GM21723 (cell line): ENCODE measurements around the gene TMEM151B.
"Not testable (repeated sequence)": the region's sequence is repeated elsewhere in the genome, so short reads cannot be mapped to it uniquely, and the experiment has no call there.

Source experiments
- ATAC-seq: cut with Tn5 transposase; IDR thresholded peaks from one replicate; pipeline ENCODE4 v1.9.1; 2021; ENCODE audit warnings: mild to moderate bottlenecking, moderate library complexity; ENCODE audit not compliant: unreplicated experiment

Gene TMEM151B

DNA sequence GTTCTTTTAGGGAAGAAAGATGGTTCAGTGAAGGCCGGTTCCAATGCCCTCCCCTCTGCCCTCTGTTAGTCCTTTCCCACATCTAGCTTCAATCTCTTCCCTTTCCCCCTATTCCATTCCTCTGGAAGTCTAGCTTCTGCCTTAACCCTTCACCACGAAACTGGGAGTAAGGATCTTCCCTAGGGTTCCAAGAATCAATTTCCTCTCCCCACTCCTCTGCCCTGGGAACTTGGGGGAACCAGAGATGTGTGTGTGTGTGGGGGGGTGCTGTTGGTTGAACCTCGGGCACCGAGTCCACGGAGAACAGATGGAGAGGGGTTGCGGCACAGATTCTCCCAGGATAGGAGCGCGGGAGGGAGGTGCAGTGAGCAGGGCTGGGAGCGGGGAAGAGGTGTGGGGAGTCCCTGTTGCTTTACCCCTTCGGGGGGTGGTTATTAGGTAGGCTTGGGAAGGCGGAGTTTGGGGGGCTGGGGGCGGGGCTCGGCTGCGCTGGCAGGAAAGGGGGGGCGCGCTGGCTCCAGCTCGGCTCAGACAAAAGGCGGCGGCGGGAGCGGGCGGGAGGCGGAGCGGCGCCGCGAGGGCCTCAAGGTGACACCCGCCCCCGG lies at the start of gene TMEM151B:
TMEM151B (plus strand) TSS at position 530 of the 605 bp plus-strand sequence. CDS start 293 bp downstream, outside the sequence.
- no peak for ATAC-seq

- no peak for ATAC-seq
These were observed 49.3 kb upstream of the TMEM151B start for GRCh38 chr6:44220913-44221290.

- ATAC-seq: peak; percentile 42
These were observed 48.8 kb upstream of the TMEM151B start for GRCh38 chr6:44221291-44221960.

DNA sequence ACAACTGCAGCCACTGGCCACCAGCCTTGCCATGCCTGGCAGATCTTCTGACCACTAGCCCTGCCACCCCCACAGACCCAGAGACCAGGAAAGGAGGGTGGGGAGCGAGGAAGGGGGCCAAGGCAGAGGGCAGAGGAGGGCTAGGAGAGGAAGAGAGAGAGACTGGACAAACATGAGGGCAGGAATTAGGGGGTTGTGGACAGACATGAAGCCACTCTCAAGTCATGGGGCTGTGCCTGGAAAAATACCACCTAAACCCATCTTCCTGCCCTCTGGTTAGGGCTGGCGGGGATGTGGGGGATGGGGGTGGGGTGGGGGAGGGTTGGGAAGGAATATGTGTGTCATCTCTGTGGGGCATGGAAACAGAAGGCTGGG lies 48.3 kb upstream of the TMEM151B start:
- ATAC-seq: no peak

DNA sequence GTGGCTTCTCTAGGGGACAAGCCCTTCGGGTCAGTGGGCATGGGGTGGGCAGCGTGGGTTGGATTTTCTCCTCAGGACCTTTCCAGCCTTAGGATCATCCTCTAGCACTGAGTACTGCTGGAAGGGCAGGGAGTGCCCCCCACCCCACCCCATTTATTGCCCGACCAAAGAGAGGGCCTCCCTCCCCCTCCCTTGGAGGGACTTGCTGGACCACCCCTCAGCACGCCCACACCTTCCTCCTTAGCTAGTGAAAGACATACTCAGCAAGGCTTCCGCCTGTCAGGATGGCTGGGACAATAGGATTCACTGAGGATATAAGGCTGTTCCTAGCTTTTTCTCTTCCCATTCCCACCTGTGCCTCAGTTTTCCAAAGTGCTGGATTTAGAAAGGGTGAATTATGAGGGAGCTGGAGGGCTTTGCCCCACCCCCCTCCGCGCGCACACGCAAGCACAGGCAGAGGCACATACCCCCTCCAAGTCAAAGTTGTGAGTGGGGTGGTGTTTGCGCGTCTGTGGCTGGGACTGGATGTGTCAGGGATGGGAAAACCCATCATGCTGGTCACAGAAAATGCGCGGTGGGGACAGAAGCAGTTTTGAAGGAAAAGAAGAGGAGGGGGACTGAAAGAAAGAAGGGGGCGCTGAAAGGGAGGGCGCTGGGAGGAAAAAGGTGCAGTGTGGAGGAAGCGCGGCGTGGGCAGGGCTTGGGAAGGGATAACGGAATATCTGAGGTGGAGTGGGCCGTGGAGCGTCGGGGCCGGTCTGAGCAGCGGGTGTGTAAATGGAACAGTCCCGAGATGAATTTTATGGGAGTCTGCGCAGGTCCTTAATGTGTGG lies 47.5 kb upstream of the TMEM151B start:
- ATAC-seq: peak; percentile 2

DNA sequence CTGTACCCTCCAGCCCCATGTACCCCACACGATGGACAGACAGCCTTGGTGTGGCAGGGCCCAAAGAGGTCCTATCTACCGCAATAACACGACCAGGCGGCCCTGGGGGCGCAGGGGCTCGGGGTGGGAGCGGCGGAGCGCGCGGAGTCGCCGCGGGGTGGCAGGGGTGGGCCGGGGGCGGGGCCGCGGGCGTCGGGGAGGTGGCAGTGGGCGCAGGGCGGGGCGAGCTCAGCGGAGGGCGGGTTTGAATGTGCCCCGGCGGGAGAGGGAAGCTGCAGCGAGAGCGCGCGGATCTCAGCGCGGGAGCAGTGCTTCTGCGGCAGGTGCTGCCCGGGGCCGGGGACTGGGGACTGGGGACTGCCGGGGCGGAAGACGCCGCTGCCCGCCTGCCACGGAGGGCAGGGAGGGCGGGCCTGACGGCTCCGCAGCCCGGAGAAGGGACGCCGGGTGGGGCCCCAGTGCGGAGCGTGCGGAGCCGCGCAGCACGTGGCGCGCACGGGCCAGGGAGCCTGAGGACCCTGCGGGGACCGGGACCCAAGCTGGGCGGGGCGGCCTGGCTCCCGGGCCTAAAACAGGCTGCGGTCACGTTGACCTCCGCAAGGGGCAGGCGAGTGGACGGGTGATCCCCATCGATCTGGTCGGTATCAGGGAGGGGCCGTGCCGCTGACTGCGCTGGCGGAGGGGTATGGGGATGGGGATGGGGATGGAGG lies 46.8 kb upstream of the TMEM151B start, which contains the start of gene SLC29A1:
SLC29A1 (plus strand) TSS at position 277 of the 710 bp plus-strand sequence. CDS start 3,719 bp downstream, outside the sequence.
- ATAC-seq: peak; percentile 55

GRCh38 chr6:44224029-44224964 lies 46.0 kb upstream of the TMEM151B start:
- peak; percentile 9 for ATAC-seq

DNA sequence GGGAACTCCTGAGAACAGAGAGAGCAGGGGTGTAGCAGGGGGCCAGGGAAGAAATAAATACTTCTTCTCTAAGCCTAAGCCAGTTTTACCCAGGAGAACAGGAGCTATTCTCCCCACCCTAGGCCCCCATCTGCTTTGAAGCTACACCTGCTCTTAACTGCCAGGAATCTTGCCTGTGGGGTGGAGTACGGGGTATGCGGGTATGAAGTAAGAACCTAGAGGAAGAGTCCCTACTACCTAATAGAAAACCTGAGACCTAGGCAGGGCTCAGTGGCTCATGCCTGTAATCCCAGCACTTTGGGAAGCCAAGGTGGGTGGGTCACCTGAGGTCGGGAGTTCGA lies 45.3 kb upstream of the TMEM151B start:
- no peak for ATAC-seq

DNA sequence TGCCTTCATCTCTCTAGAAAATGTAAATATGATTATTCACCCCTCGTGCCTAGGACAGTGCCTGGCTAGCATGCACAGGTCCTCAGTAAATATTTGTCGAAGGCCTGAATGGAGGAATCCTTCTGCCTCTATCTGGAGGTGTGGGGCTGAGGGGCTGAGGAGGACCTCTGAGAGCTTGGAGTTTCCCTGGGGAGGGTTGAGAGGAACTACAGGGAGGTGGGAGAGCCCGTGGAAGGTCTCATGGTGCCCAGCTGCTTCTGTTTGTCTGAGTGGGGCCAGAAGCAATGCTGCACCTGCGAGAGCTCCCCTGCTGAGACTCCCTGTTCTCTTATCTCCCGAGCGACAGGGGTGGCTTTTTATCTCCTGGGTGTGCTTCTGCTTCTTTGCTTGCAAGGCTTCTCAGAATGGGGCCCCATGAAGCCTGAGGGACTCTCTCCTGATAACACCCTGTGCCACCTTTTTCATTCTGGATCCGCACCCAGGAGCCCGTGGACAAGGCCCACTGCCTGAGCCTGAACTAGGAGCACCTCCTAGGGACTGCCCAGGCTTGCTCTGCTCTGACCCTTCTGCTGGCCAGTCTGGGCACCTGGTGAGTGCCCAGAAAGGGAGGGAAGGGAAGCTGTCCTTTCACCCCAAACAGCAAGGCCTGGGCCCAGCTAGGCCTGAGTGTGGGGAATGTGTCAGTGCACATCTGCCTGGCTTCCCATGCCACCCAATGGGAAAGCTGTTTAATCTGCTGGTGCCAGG lies 44.5 kb upstream of the TMEM151B start:
- ATAC-seq: no peak

- ATAC-seq: no peak
These were observed 43.7 kb upstream of the TMEM151B start for GRCh38 chr6:44226368-44227147.

DNA sequence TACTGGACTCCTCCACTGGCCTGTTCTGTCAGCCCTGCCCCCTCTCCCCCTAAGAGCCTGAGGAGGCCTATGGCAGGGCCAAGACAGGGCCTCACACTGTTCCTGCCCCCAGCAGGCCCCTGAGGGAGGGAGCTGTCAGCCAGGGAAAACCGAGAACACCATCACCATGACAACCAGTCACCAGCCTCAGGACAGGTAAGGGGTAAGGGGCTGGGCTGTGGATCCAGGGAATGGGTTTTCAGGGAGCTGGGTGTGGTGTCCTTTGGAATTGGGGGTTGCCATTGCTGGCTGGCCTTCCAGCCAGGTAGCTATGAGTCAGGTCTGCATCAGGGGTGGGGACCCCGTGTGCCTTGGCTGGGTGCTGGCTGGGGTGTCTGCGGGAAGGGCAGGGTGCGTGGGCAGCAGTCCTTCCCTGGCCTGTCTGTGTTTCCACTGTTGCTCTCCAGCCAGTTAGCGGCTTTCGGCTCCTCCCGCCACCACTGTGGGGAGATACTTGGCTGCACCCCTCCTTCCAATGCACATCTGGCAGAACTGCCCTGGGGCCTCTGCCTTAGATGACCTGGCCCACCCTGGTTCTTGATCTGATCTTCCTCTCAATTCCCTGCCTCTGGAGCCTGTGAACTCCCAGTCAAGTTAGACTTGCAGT lies 43.0 kb upstream of the TMEM151B start:
- ATAC-seq: no peak

DNA sequence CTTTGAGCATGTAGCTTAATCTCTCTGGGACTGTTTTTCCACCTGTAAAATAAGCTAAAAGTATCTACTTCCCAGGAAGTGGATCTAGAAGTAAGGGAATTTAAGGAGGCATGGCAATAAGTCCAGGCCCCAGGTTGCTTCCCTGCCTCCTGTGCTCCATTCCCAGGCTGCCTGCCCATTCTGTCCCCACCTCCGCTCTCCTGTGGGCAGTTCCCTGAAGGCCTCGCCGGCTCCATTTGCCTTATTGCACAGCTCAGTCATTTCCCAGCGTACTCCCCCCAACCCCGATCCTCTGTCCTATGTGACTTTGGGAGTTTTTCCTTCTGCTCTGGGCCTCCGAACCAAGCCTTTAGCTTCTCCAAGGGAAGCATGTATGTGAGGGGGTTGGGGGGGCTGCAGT lies 42.2 kb upstream of the TMEM151B start:
- no peak for ATAC-seq

DNA sequence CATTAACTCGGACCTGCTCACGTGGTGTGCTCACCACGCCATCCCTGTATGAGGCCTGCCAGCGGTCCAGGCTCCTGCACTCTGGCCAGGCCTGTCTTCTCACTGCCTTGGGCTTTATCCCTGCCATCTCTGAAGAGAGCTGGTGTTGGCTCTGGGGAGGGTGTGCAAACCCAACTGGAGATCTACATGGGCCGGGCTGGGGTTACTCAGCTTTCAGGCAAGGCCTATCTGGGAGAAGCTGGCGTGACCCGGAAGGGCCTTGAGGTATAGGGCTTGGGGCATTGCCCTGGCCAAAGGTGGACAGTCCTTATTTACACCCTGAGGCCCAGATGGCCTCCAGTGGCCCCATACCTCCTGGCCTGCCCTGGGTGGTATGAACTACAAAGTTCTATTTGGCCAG lies 41.8 kb upstream of the TMEM151B start:
- no peak for ATAC-seq

- ATAC-seq: no peak
These were observed 41.4 kb upstream of the TMEM151B start for GRCh38 chr6:44228836-44229235.

- no peak for ATAC-seq
These were observed 40.7 kb upstream of the TMEM151B start for GRCh38 chr6:44229376-44230033.

DNA sequence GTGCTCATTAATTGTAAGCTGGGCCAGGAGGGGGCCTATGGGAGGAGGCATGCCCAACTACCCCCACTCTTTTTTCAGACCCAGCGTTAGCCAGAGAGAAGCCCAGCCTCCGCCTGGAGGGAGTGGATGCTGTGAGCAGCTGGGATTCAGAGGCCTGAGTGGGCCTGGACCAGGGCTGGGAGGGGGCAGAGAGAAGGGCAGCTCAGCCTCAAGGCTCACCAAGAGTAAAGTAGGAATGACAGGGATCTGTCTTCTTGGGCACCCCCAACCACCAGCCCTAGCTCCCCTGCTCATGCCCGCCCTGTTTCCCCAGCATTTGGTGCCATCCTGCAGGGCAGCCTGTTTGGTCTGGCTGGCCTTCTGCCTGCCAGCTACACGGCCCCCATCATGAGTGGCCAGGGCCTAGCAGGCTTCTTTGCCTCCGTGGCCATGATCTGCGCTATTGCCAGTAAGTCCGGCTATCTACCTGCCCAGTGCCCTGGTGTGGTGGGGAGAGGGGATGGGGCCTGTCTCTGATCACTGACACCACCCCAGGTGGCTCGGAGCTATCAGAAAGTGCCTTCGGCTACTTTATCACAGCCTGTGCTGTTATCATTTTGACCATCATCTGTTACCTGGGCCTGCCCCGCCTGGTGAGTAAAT lies 40.1 kb upstream of the TMEM151B start:
- no peak for ATAC-seq

- ATAC-seq: not testable (repeated sequence)
These were observed 38.8 kb upstream of the TMEM151B start for GRCh38 chr6:44231426-44231825.
